K562 (cell line): ENCODE data around the gene IL1F10. TPM values are rescaled to one million over a fixed set of nuclear protein-coding genes. Genes with fewer than 3 reads are reported as not detected.

Experiments used
- ATAC-seq: fragments of 200-7000 bp; cut with Tn5 transposase; 3 replicates; pipeline ENCODE4 v1.9.1; 2020; ENCODE audit warnings: moderate library complexity
- BruUV-seq: library from RNA; stranded (reverse); fragments of 400-500 nt; replicated peaks from 2 replicates; lab custom pipeline; 2021; lab: Mats Ljungman, UMichigan
- CTCF ChIA-PET: fragments of 300-600 bp; formaldehyde crosslinking; extraction: SDS; loops from one replicate; lab custom pipeline; 2021; ENCODE audit warnings: low intra/inter-chr PET ratio; lab: Yijun Ruan, JAX
- POLR2A ChIA-PET: fragments of 300-600, 350-650 bp; sonication (Branson Sonifier 250); formaldehyde crosslinking; extraction: SDS; loops from one replicate; lab custom pipeline; 2021; ENCODE audit warnings: antibody characterized with exemption, inconsistent platforms; lab: Yijun Ruan, JAX
- DNase-seq, 4 experiments: peaks; one replicate each; pipeline versions ENCODE4 v3.0.0 to v3.0.0-alpha.2; 2011 to 2018; ENCODE audit warnings: low spot score in 3 of 4, mixed read lengths in 3 of 4; ENCODE audit errors: extremely low read depth in 1 of 4
- FAIRE-seq: peaks from 2 replicates; lab custom pipeline; 2011; peaks lifted over from hg19 to GRCh38; lab: Jason Lieb, UNC
- H2AFZ ChIP-seq: 2 replicates; pipeline ENCODE4 v1.6.0; 2011; ENCODE audit warnings: low read depth, low read length, control low read depth, inconsistent platforms
- H3K27ac ChIP-seq: fragments of 200-600 bp; 3 replicates; pipeline ENCODE4 v1.8.0; 2011; ENCODE audit warnings: low read depth, mild to moderate bottlenecking, control low read depth, inconsistent platforms, low read length, moderate library complexity, mixed read lengths; ENCODE audit errors: extremely low read depth
- H3K27me3 ChIP-seq, 2 experiments: fragments of 300-600 bp in 1 of 2; 2 replicates in 1 of 2; 3 replicates in 1 of 2; pipeline versions ENCODE4 v1.6.0 to v1.8.0; 2011; ENCODE audit warnings: inconsistent platforms in 2 of 2, low read length in 2 of 2, mild to moderate bottlenecking in 1 of 2, mixed read lengths in 1 of 2, moderate library complexity in 1 of 2; ENCODE audit not compliant: control insufficient read depth in 2 of 2, insufficient read depth in 2 of 2
- H3K36me3 ChIP-seq: fragments of 300-600 bp; 3 replicates; pipeline ENCODE4 v1.8.0; 2011; ENCODE audit warnings: mild to moderate bottlenecking, low read length, inconsistent platforms; ENCODE audit not compliant: control insufficient read depth, insufficient read depth
- H3K4me1 ChIP-seq, 2 experiments: fragments of 200-600 bp in 1 of 2; replicated peaks in 1 of 2; 2 replicates in 1 of 2; 3 replicates in 1 of 2; pipeline versions ENCODE4 v1.5.1 to v1.8.0; 2011; ENCODE audit warnings: inconsistent platforms in 2 of 2, low read length in 2 of 2, mild to moderate bottlenecking in 1 of 2, mixed read lengths in 1 of 2, moderate library complexity in 1 of 2; ENCODE audit not compliant: control insufficient read depth in 2 of 2, insufficient read depth in 2 of 2
- H3K4me2 ChIP-seq: 2 replicates; pipeline ENCODE4 v1.6.1; 2011; ENCODE audit warnings: low read length, control low read depth, inconsistent platforms, mixed read lengths; ENCODE audit not compliant: insufficient read depth
- H3K4me3 ChIP-seq: fragments of 200-600 bp; sonication (generic), shearing (Covaris generic); 2 replicates; pipeline ENCODE4 v1.5.1; 2016; ENCODE audit warnings: control low read depth, inconsistent platforms
- H3K79me2 ChIP-seq: fragments of 200-600 bp; 3 replicates; pipeline ENCODE4 v1.8.0; 2011; ENCODE audit warnings: low read length, inconsistent platforms; ENCODE audit not compliant: control insufficient read depth, insufficient read depth
- H3K9ac ChIP-seq, 2 experiments: 2 replicates each; pipeline versions ENCODE4 v1.6.0 to v1.6.1; 2011; ENCODE audit warnings: low read depth in 2 of 2, low read length in 2 of 2, control low read depth in 1 of 2, inconsistent platforms in 1 of 2, mild to moderate bottlenecking in 1 of 2, mixed read lengths in 1 of 2; ENCODE audit not compliant: insufficient read depth in 1 of 2
- H3K9me1 ChIP-seq: one replicate; pipeline ENCODE4 v1.6.0; 2011; ENCODE audit warnings: inconsistent platforms, mild to moderate bottlenecking, low read length, moderate library complexity; ENCODE audit not compliant: control insufficient read depth, insufficient read depth
- H3K9me3 ChIP-seq: replicated peaks from 2 replicates; pipeline ENCODE4 v1.5.1; 2011; ENCODE audit warnings: low read depth, low read length, inconsistent platforms; ENCODE audit not compliant: control insufficient read depth, insufficient read depth
- H4K20me1 ChIP-seq: replicated peaks from 2 replicates; pipeline ENCODE4 v1.6.1; 2011; ENCODE audit warnings: low read length, inconsistent platforms, mixed read lengths; ENCODE audit not compliant: control insufficient read depth, insufficient read depth
- CREB5 ChIP-seq: fragments of 250-450 bp; sonication (Bioruptor Pico); IDR thresholded peaks from 2 replicates; pipeline ENCODE4 v1.5.0; 2020; ENCODE audit warnings: mild to moderate bottlenecking
- EGR1 ChIP-seq: fragments of 450-650 bp; conservative IDR thresholded peaks from 2 replicates; pipeline ENCODE4 v1.6.1; 2017; ENCODE audit warnings: mild to moderate bottlenecking
- WGBS: fragments of 100-300 bp; shearing (Covaris generic); methylation state at CpG from one replicate; pipeline ENCODE4 v1.1.6; 2016; ENCODE audit warnings: low coverage, mixed read lengths; ENCODE audit not compliant: insufficient coverage; ENCODE audit errors: missing lambda C conversion rate; 5-methylcytosine and 5-hydroxymethylcytosine counted together
- in situ Hi-C: fragments of 300-500 bp; cut with MboI; formaldehyde crosslinking; loops from 4 replicates; pipeline ENCODE4 v1.15.0; 2018; ENCODE audit warnings: inconsistent platforms, mixed read lengths
- intact Hi-C: fragments of 100-400 bp; cut with micrococcal nuclease; formaldehyde crosslinking; loops from 2 replicates; pipeline ENCODE4 v1.14.2; 2022
- polyA plus RNA-seq, 8 experiments: library from polyadenylated mRNA; depleted of rRNA in 4 of 8; stranded (reverse) in 5 of 8; unstranded in 3 of 8; fragments of >200 nt; fragmentation: Nextera tagmentation in 2 of 8; fragmentation: Illumina TruSeq in 1 of 8; extraction: Ambion mirVana in 2 of 8; extraction: Trizol in 1 of 8; gene quantifications; 2 replicates each; pipeline versions ENCODE4 v1.2.1 to v1.2.3, GENCODE V29; 2011 to 2014; ENCODE audit warnings: inconsistent platforms in 1 of 8, missing spikeins in 1 of 8
- total RNA-seq, 7 experiments: library from RNA; depleted of rRNA in 6 of 7; stranded (reverse); fragments of >200 nt in 6 of 7; fragmentation: Illumina TruSeq in 2 of 7; extraction: Trizol in 2 of 7; gene quantifications; 2 replicates each; pipeline versions ENCODE4 v1.2.1 to v1.2.3, GENCODE V29; 2011 to 2021; ENCODE audit warnings: low replicate concordance in 1 of 7

Gene IL1F10
- total and polyA plus RNA-seq, 9 of the 15 experiments (the other 6 are each of a cell fraction or from before 2014, with no cell fraction given) = not detected

- no peak for FAIRE-seq
- CTCF ChIA-PET = no interaction called here
- in situ Hi-C loops = no loop called here
Measured at GRCh38 chr2:113104054-113104611, 36.4 kb downstream of the IL1F10 start.

More at GRCh38 chr2:113104054-113104611, 36.4 kb downstream of the IL1F10 start:
- POLR2A ChIA-PET = interaction anchor here (1.2 to 1.7 kb wide), 2 partner anchors 9 to 18 kb away, joined by 5 read pairs; no protein-coding TSS in a partner anchor
- H3K79me2 ChIP-seq = no peaks in the 10 kb centered on the region
- ATAC-seq = no peak
- no peaks in the 10 kb centered on the region; a peak in 1 of 5 replicates for H3K4me1 ChIP-seq
- no peaks in the 10 kb centered on the region for H3K9me1 ChIP-seq
- no peak overlapping the region for H3K4me2 ChIP-seq
- H3K27me3 ChIP-seq = peaks cover 11 to 26% of the 10 kb centered on the region in 2 experiments
- no peaks in the 10 kb centered on the region for H3K36me3 ChIP-seq
- H3K4me3 ChIP-seq = no peak overlapping the region
- peak; percentile 58 for TF ChIP-seq EGR1
- TF ChIP-seq CREB5 (CRISPR knock-in tag) = no peak
- H3K9ac ChIP-seq = no peak overlapping the region
- no peaks in the 10 kb centered on the region for H3K9me3 ChIP-seq
- DNase-seq = no peak
- H3K27ac ChIP-seq = no peak overlapping the region
- 0% methylated on average over 3 of the region's 3 CpGs for WGBS
- H2AFZ ChIP-seq = no peak overlapping the region
- no TSS peak for BruUV-seq
- intact Hi-C loops = no loop called here
- H4K20me1 ChIP-seq = no peaks in the 10 kb centered on the region
